CD8-positive, alpha-beta memory T cell (primary cell): Measurements from ENCODE around the gene DPT. TPM values are rescaled to one million over a fixed set of nuclear protein-coding genes. Genes with fewer than 3 reads are reported as not detected.
A peak's percentile ranks its signal among the peaks of the same experiment; 100 is the strongest.

Experiments
- CTCF ChIA-PET: fragments of 350-600 bp; sonication (Branson Sonifier 250); formaldehyde crosslinking; loops from one replicate; lab custom pipeline; 2021; ENCODE audit warnings: antibody characterized with exemption; lab: Charles Lee
- POLR2A ChIA-PET: fragments of 350-600 bp; sonication (Branson Sonifier 250); formaldehyde crosslinking; loops from one replicate; lab custom pipeline; 2021; ENCODE audit warnings: antibody characterized with exemption; lab: Charles Lee
- DNase-seq, 5 donors: peaks; one replicate each; pipeline versions ENCODE4 v3.0.0 to v3.0.0-alpha.2; 2020 to 2022; ENCODE audit warnings: mixed read lengths in 1 of 5
- H3K27ac ChIP-seq: one replicate; pipeline ENCODE4 v1.7.0; 2013; ENCODE audit warnings: low read depth, mild to moderate bottlenecking, low read length, moderate library complexity
- H3K27me3 ChIP-seq: 2 replicates; pipeline ENCODE4 v1.7.0; 2013; ENCODE audit warnings: low read length, mild to moderate bottlenecking; ENCODE audit not compliant: insufficient read depth, poor library complexity, severe bottlenecking
- H3K36me3 ChIP-seq: 2 replicates; pipeline ENCODE4 v1.7.0; 2013; ENCODE audit warnings: mild to moderate bottlenecking, low read length, moderate library complexity; ENCODE audit not compliant: insufficient read depth
- H3K4me1 ChIP-seq: 2 replicates; pipeline ENCODE4 v1.7.0; 2013; ENCODE audit warnings: mild to moderate bottlenecking, low read length, moderate library complexity; ENCODE audit not compliant: insufficient read depth
- H3K4me3 ChIP-seq: 2 replicates; pipeline ENCODE4 v1.7.0; 2013; ENCODE audit warnings: mild to moderate bottlenecking, low read length
- H3K9me3 ChIP-seq: 2 replicates; pipeline ENCODE4 v1.7.0; 2013; ENCODE audit warnings: mild to moderate bottlenecking, low read length
- H3K27ac Mint-ChIP-seq, 8 donors: one replicate each; pipeline ENCODE4 v1.8.0; 2020 to 2021; ENCODE audit warnings: mixed read lengths in 8 of 8, mild to moderate bottlenecking in 6 of 8, inconsistent platforms in 3 of 8, moderate library complexity in 3 of 8
- H3K27me3 Mint-ChIP-seq, 2 donors: one replicate each; pipeline ENCODE4 v1.8.0; 2020 to 2021; ENCODE audit warnings: mixed read lengths in 2 of 2, mild to moderate bottlenecking in 1 of 2, moderate library complexity in 1 of 2
- H3K36me3 Mint-ChIP-seq, 3 donors: one replicate each; pipeline ENCODE4 v1.8.0; 2020 to 2021; ENCODE audit warnings: mixed read lengths in 3 of 3, inconsistent platforms in 1 of 3, mild to moderate bottlenecking in 1 of 3
- H3K4me1 Mint-ChIP-seq, 3 donors: one replicate each; pipeline ENCODE4 v1.8.0; 2020 to 2021; ENCODE audit warnings: mixed read lengths in 3 of 3, inconsistent platforms in 1 of 3, mild to moderate bottlenecking in 1 of 3
- H3K4me3 Mint-ChIP-seq, 7 donors: one replicate each; pipeline ENCODE4 v1.8.0; 2020 to 2021; ENCODE audit warnings: mixed read lengths in 7 of 7, mild to moderate bottlenecking in 6 of 7, moderate library complexity in 4 of 7, inconsistent platforms in 2 of 7
- H3K9me3 Mint-ChIP-seq, 5 donors: one replicate each; pipeline ENCODE4 v1.8.0; 2020 to 2022; ENCODE audit warnings: mixed read lengths in 5 of 5, mild to moderate bottlenecking in 3 of 5, moderate library complexity in 2 of 5, inconsistent platforms in 1 of 5
- polyA plus RNA-seq: library from polyadenylated mRNA; unstranded; fragments of 300-500 nt; fragmentation: Illumina TruSeq; gene quantifications from one replicate; pipeline ENCODE4 v1.2.3, GENCODE V29; 2021
- total RNA-seq, 2 experiments: library from RNA; stranded (reverse); gene quantifications; one replicate each; pipeline ENCODE4 v1.2.3, GENCODE V29; 2021

Gene DPT
- total and polyA plus RNA-seq, 3 experiments from 2014 or later: not detected

DNA sequence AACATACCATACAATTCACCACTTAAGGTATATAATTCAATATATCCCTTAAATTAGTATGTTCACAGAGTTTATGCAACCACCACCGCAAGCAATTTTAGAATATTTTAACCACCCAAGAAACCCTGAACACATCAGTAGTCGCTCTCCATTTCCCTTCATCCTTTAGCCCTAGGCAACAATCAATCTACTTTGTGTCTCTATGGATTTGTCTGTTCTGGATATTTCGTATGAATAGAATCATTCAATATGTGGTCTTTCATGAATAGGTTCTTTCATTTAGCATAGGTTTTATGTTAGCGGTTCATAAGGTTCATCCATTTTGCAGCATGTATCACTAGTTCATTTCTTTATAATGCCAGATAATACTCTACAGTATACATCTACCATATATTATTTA, 4.2 kb upstream of the DPT start:
- DNase-seq: no peak
- Histone ChIP-seq H3K9me3 (no peaks in the 10 kb centered on the region), H3K27ac (no peak overlapping the region)

DNA sequence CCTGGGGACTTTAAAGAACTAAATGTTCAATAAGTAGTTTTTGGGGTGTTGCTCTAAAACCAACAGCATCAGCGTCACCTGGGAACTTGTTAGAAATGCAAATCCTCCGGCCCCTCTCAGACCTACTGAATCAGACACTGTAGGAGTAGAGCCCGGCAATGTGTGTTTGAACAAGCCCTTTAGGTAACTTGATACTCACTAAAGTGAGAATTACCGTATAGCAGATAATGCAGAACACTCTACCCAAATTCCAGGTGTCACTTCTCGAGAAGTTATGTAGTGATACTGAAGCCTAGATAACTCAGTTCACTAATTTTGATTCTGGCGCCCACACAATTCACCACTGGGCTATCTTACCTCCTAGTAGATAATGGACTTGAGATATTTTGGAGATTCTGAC, 3.7 kb upstream of the DPT start:
- Mint-ChIP-seq H3K27ac (no peak overlapping the region), H3K27me3 (peaks cover 0 to 11% of the 10 kb centered on the region in 2 donors), H3K9me3 (no peaks in the 10 kb centered on the region), H3K4me3 (no peak overlapping the region), H3K4me1 (peaks cover 0 to 11% (median 2%) of the 10 kb centered on the region in 3 donors), H3K36me3 (no peaks in the 10 kb centered on the region)
- ChIA-PET POLR2A (no interaction called here), CTCF (no interaction called here)
- DNase-seq: no peak
- no peaks in the 10 kb centered on the region for H3K27me3 ChIP-seq
- H3K4me1 ChIP-seq: no peaks in the 10 kb centered on the region
- no peak overlapping the region for H3K4me3 ChIP-seq
- no peaks in the 10 kb centered on the region for H3K36me3 ChIP-seq
- H3K27ac ChIP-seq: no peak overlapping the region
- H3K9me3 ChIP-seq: no peaks in the 10 kb centered on the region

More for the DNA sequence above, 4.2 kb upstream of the DPT start:
- CTCF ChIA-PET: no interaction called here
- H3K4me1 ChIP-seq: no peaks in the 10 kb centered on the region
- Mint-ChIP-seq H3K27ac (no peak overlapping the region), H3K9me3 (no peaks in the 10 kb centered on the region), H3K4me1 (peaks cover 0 to 6% (median 0%) of the 10 kb centered on the region in 3 donors), H3K36me3 (no peaks in the 10 kb centered on the region), H3K27me3 (peaks cover 0 to 8% of the 10 kb centered on the region in 2 donors), H3K4me3 (no peak overlapping the region)
- POLR2A ChIA-PET: no interaction called here
- no peak overlapping the region for H3K4me3 ChIP-seq
- no peaks in the 10 kb centered on the region for H3K36me3 ChIP-seq
- H3K27me3 ChIP-seq: no peaks in the 10 kb centered on the region

DNA sequence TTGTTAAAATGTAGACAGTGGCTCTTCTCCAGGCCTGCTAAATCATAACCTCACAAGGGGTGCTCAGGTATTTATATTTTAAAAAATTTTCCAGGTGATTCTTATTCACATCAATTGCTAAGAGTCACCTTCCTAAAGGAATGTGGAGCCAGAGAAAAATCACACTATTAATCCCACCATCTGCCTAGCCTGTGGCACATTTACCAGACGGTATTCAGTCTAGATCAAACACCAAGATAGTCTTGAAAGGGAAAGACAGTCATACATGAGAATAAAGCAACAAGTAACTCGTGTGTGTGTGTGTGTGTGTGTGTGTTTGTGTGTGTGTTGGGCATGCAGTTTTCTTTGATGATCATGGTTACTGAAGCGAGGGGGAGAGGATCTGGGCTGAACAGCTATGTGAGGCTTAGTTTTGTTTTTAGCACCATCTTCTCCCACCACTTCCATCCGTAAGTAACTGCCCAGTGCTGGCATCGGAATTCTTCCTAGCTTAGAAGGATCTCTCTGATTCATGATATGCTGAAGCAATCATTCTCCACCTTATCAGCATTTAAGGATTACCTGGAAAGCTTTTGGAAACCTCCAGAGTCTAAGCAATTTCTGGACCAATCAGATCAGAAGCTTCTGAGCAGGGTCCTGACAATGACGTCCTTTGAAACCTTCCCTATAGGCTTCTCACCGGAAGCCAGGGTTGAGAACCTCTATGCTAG, 2.4 kb upstream of the DPT start:
- Histone ChIP-seq H3K27ac (no peak overlapping the region), H3K9me3 (no peaks in the 10 kb centered on the region), H3K4me3 (no peak overlapping the region), H3K4me1 (no peaks in the 10 kb centered on the region), H3K27me3 (no peaks in the 10 kb centered on the region), H3K36me3 (no peaks in the 10 kb centered on the region)
- H3K36me3 Mint-ChIP-seq: no peaks in the 10 kb centered on the region
- ChIA-PET CTCF (no interaction called here), POLR2A (no interaction called here)
- H3K4me3 Mint-ChIP-seq: no peak overlapping the region
- H3K4me1 Mint-ChIP-seq: peaks cover 0 to 11% (median 2%) of the 10 kb centered on the region in 3 donors
- H3K27me3 Mint-ChIP-seq: peaks cover 2 to 12% of the 10 kb centered on the region in 2 donors
- no peak for DNase-seq
- H3K27ac Mint-ChIP-seq: no peak overlapping the region
- H3K9me3 Mint-ChIP-seq: no peaks in the 10 kb centered on the region

DNA sequence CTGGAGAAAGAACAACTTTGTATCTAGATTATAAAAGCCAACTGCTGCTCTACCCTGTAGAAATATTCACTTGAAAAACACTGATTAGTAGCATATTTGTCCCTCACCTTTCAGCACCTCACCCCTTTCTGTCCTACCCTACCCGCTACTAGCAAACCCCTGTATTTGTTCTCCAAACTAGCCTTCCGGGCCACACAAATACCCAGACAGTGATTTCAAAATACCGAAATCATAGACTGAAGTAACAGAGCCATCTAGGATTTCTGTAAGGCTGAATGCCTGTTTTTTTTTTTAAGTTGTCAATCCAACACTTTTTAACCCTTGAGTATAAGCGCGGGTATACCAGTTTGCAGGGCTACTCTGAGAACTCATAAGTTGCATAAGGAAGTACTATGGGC, 398 bp upstream of the DPT start:
- Histone ChIP-seq H3K36me3 (no peaks in the 10 kb centered on the region), H3K4me3 (no peak overlapping the region), H3K4me1 (no peaks in the 10 kb centered on the region), H3K27ac (no peak overlapping the region), H3K9me3 (no peaks in the 10 kb centered on the region), H3K27me3 (no peaks in the 10 kb centered on the region)
- ChIA-PET POLR2A (no interaction called here), CTCF (no interaction called here)
- no peak overlapping the region for H3K27ac Mint-ChIP-seq
- no peak for DNase-seq
- H3K9me3 Mint-ChIP-seq: peaks cover 0 to 1% (median 0%) of the 10 kb centered on the region in 5 donors
- no peaks in the 10 kb centered on the region for H3K36me3 Mint-ChIP-seq
- peaks cover 2 to 8% of the 10 kb centered on the region in 2 donors for H3K27me3 Mint-ChIP-seq
- H3K4me3 Mint-ChIP-seq: no peak overlapping the region
- H3K4me1 Mint-ChIP-seq: peaks cover 0 to 16% (median 3%) of the 10 kb centered on the region in 3 donors

DNA sequence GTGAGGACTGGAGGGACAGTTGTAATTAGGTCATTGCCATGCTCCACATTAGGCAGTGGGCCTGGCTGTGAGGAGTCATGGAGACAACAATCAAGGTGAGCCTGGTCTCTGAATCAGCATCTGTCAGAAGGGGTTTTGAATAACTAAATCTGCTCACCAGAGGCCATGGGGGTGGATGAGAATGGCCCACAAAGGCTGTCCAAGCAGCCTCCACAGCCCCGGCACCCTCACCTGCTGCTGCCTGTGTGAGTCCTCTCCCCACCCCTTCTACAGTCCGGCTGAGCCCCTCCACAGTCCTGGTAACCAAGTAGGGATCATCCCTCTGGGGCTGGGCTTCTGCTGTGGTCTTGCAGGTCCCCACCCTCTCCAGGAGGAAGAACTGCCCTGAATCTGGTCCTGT, 2.3 kb downstream of the DPT start:
- Mint-ChIP-seq H3K27me3 (peaks cover 2 to 10% of the 10 kb centered on the region in 2 donors), H3K4me3 (no peak overlapping the region), H3K27ac (peak overlapping the region in 1 of 8 donors; percentile 49), H3K9me3 (peaks cover 0 to 1% (median 0%) of the 10 kb centered on the region in 5 donors), H3K36me3 (no peaks in the 10 kb centered on the region), H3K4me1 (peaks cover 0 to 16% (median 3%) of the 10 kb centered on the region in 3 donors)
- H3K36me3 ChIP-seq: no peaks in the 10 kb centered on the region
- H3K27ac ChIP-seq: no peak overlapping the region
- H3K4me1 ChIP-seq: no peaks in the 10 kb centered on the region
- H3K27me3 ChIP-seq: no peaks in the 10 kb centered on the region
- ChIA-PET POLR2A (no interaction called here), CTCF (no interaction called here)
- no peak overlapping the region for H3K4me3 ChIP-seq
- H3K9me3 ChIP-seq: no peaks in the 10 kb centered on the region
- no peak for DNase-seq

DNA sequence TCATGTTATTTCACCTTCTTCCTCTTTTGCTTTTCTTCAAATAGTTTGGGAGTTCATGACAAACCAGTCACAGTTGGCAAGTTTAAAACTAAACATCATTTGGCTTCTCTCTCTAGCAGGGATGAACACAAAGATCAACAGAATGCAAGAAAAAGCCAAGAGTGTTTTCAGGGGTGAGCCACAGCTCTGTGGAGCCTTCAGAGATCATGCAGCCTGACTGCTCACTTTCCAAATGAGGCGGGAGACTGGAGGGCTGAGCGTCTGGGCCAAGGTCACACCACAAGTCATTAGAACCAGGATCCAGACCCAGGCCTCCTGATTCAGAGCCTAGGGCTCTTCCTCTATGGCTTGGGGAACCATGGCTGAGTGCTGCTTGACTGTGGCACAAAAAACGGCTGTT, 2.7 kb downstream of the DPT start:
- CTCF ChIA-PET: no interaction called here
- H3K9me3 ChIP-seq: no peaks in the 10 kb centered on the region
- no peak overlapping the region for H3K4me3 ChIP-seq
- Mint-ChIP-seq H3K4me3 (no peak overlapping the region), H3K9me3 (peaks cover 0 to 1% (median 0%) of the 10 kb centered on the region in 5 donors), H3K4me1 (peaks cover 0 to 16% (median 3%) of the 10 kb centered on the region in 3 donors), H3K36me3 (no peaks in the 10 kb centered on the region), H3K27me3 (peaks cover 2 to 10% of the 10 kb centered on the region in 2 donors), H3K27ac (peak overlapping the region in 2 of 8 donors; percentile 15 to 49)
- H3K4me1 ChIP-seq: no peaks in the 10 kb centered on the region
- no peak for DNase-seq
- no peaks in the 10 kb centered on the region for H3K36me3 ChIP-seq
- no peak overlapping the region for H3K27ac ChIP-seq
- no peaks in the 10 kb centered on the region for H3K27me3 ChIP-seq
- POLR2A ChIA-PET: no interaction called here

DNA sequence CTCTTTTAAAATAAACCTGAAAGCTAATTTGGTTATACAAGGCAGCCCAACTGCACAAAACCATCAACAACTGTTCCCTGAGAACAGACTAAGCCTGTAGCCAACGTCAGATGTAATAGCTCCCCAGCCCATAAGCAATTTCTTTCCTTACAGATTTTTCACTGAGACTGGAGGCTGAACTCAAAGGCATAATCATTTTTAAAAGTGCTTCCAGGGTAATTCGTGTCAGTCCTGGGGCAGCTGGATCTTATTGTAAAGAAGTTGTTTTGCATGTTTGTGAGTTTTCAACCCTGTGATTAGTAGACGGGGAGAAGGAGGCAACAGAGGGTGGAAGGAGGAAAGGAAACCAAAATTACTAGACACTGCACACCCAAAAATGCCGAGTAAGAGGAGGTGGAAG, 3.2 kb downstream of the DPT start:
- H3K27me3 ChIP-seq: no peaks in the 10 kb centered on the region
- no peaks in the 10 kb centered on the region for H3K36me3 ChIP-seq
- no peaks in the 10 kb centered on the region for H3K9me3 ChIP-seq
- H3K4me3 ChIP-seq: no peak overlapping the region
- no peaks in the 10 kb centered on the region for H3K4me1 ChIP-seq
- no peak overlapping the region for H3K4me3 Mint-ChIP-seq
- DNase-seq: no peak
- CTCF ChIA-PET: no interaction called here
- no peak overlapping the region for H3K27ac ChIP-seq
- H3K36me3 Mint-ChIP-seq: no peaks in the 10 kb centered on the region
- peaks cover 0 to 16% (median 3%) of the 10 kb centered on the region in 3 donors for H3K4me1 Mint-ChIP-seq
- POLR2A ChIA-PET: no interaction called here
- H3K27me3 Mint-ChIP-seq: peaks cover 3 to 12% of the 10 kb centered on the region in 2 donors
- peaks cover 0 to 1% (median 0%) of the 10 kb centered on the region in 5 donors for H3K9me3 Mint-ChIP-seq
- H3K27ac Mint-ChIP-seq: peak overlapping the region in 1 of 8 donors; percentile 15

DNA sequence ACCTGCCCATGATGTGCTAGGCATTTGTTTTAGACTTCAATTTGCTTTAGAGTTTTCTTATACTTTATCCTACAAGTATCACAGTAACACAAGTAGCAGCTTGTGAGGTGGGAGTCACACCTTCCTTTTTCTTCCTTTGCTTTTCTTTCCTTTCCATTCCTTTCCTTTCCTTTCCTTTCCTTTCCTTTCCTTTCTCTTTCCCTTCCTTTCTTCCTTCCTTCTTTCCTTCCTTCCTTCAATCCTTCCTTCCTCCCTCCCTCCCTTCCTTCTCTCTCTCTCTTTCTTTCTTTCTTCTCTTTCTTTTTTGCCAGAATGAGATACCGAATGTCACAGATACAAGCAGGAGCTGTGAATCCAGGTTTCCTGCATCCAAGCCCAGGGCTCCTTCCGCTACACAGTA, 3.9 kb downstream of the DPT start:
- no peak overlapping the region for H3K4me3 Mint-ChIP-seq
- no peaks in the 10 kb centered on the region for H3K4me1 ChIP-seq
- no peaks in the 10 kb centered on the region for H3K36me3 ChIP-seq
- H3K27me3 Mint-ChIP-seq: peaks cover 6 to 20% of the 10 kb centered on the region in 2 donors
- H3K27me3 ChIP-seq: no peaks in the 10 kb centered on the region
- no peak overlapping the region for H3K4me3 ChIP-seq
- no peak for DNase-seq
- no peak overlapping the region for H3K27ac ChIP-seq
- no peak overlapping the region for H3K27ac Mint-ChIP-seq
- POLR2A ChIA-PET: no interaction called here
- H3K36me3 Mint-ChIP-seq: no peaks in the 10 kb centered on the region
- no peaks in the 10 kb centered on the region for H3K9me3 ChIP-seq
- peaks cover 0 to 1% (median 0%) of the 10 kb centered on the region in 5 donors for H3K9me3 Mint-ChIP-seq
- peaks cover 0 to 16% (median 3%) of the 10 kb centered on the region in 3 donors for H3K4me1 Mint-ChIP-seq
- CTCF ChIA-PET: no interaction called here
